ENCODE measurements around the gene TRPV4.

Gene TRPV4

GRCh38 chr12:109827080-109827479 is 6.1 kb downstream of the TRPV4 start:
- no peaks in the 10 kb centered on the region for H3K9me3 Mint-ChIP-seq
- H3K36me3 Mint-ChIP-seq: no peaks in the 10 kb centered on the region
- peaks cover 43% of the 10 kb centered on the region for H3K27me3 Mint-ChIP-seq
- no peak for ATAC-seq
- H3K4me1 Mint-ChIP-seq: no peaks in the 10 kb centered on the region
- H3K4me3 Mint-ChIP-seq: no peak overlapping the region
- H3K27ac Mint-ChIP-seq: no peak overlapping the region

- Mint-ChIP-seq H3K27me3 (peaks cover 39% of the 10 kb centered on the region), H3K36me3 (no peaks in the 10 kb centered on the region), H3K9me3 (no peaks in the 10 kb centered on the region), H3K4me3 (no peak overlapping the region), H3K27ac (no peak overlapping the region), H3K4me1 (no peaks in the 10 kb centered on the region)
- ATAC-seq: no peak
These were observed 8.5 kb downstream of the TRPV4 start for GRCh38 chr12:109824731-109825130.

- Mint-ChIP-seq H3K36me3 (no peaks in the 10 kb centered on the region), H3K4me1 (no peaks in the 10 kb centered on the region), H3K9me3 (no peaks in the 10 kb centered on the region), H3K27me3 (peaks cover 39% of the 10 kb centered on the region), H3K27ac (no peak overlapping the region), H3K4me3 (no peak overlapping the region)
- ATAC-seq: no peak
These were observed 10.2 kb downstream of the TRPV4 start for GRCh38 chr12:109822951-109823411.

GRCh38 chr12:109822416-109822815 is 10.8 kb downstream of the TRPV4 start:
- Mint-ChIP-seq H3K4me3 (no peak overlapping the region), H3K27ac (no peak overlapping the region), H3K4me1 (no peaks in the 10 kb centered on the region), H3K9me3 (no peaks in the 10 kb centered on the region), H3K36me3 (no peaks in the 10 kb centered on the region), H3K27me3 (peaks cover 33% of the 10 kb centered on the region)
- no peak for ATAC-seq

GRCh38 chr12:109821968-109822367 is 11.2 kb downstream of the TRPV4 start:
- ATAC-seq: no peak
- Mint-ChIP-seq H3K4me3 (no peak overlapping the region), H3K4me1 (no peaks in the 10 kb centered on the region)

GRCh38 chr12:109820816-109821381 is 12.3 kb downstream of the TRPV4 start:
- Mint-ChIP-seq H3K27me3 (peaks cover 22% of the 10 kb centered on the region), H3K4me1 (no peaks in the 10 kb centered on the region), H3K4me3 (no peak overlapping the region), H3K27ac (no peak overlapping the region), H3K9me3 (no peaks in the 10 kb centered on the region), H3K36me3 (no peaks in the 10 kb centered on the region)
- ATAC-seq: no peak

More at GRCh38 chr12:109821968-109822367, 11.2 kb downstream of the TRPV4 start:
- H3K9me3 Mint-ChIP-seq: no peaks in the 10 kb centered on the region
- peaks cover 29% of the 10 kb centered on the region for H3K27me3 Mint-ChIP-seq
- no peaks in the 10 kb centered on the region for H3K36me3 Mint-ChIP-seq
- no peak overlapping the region for H3K27ac Mint-ChIP-seq

GRCh38 chr12:109818905-109819500 is 14.2 kb downstream of the TRPV4 start:
- no peak for ATAC-seq
- Mint-ChIP-seq H3K27ac (no peak overlapping the region), H3K4me3 (no peak overlapping the region), H3K4me1 (no peaks in the 10 kb centered on the region), H3K9me3 (no peaks in the 10 kb centered on the region), H3K36me3 (no peaks in the 10 kb centered on the region), H3K27me3 (peaks cover 22% of the 10 kb centered on the region)

GRCh38 chr12:109818253-109818652 is 14.9 kb downstream of the TRPV4 start:
- no peak overlapping the region for H3K27ac Mint-ChIP-seq
- peaks cover 22% of the 10 kb centered on the region for H3K27me3 Mint-ChIP-seq
- no peak for ATAC-seq

GRCh38 chr12:109817627-109818231 is 15.5 kb downstream of the TRPV4 start:
- no peaks in the 10 kb centered on the region for H3K36me3 Mint-ChIP-seq
- no peak overlapping the region for H3K4me3 Mint-ChIP-seq
- peaks cover 22% of the 10 kb centered on the region for H3K27me3 Mint-ChIP-seq
- H3K9me3 Mint-ChIP-seq: no peaks in the 10 kb centered on the region
- no peak for ATAC-seq
- H3K27ac Mint-ChIP-seq: no peak overlapping the region
- H3K4me1 Mint-ChIP-seq: no peaks in the 10 kb centered on the region

More at GRCh38 chr12:109818253-109818652, 14.9 kb downstream of the TRPV4 start:
- Mint-ChIP-seq H3K4me3 (no peak overlapping the region), H3K4me1 (no peaks in the 10 kb centered on the region), H3K36me3 (no peaks in the 10 kb centered on the region), H3K9me3 (no peaks in the 10 kb centered on the region)

- ATAC-seq: no peak
- no peaks in the 10 kb centered on the region for H3K4me1 Mint-ChIP-seq
- no peaks in the 10 kb centered on the region for H3K9me3 Mint-ChIP-seq
- no peak overlapping the region for H3K27ac Mint-ChIP-seq
- H3K27me3 Mint-ChIP-seq: peaks cover 19% of the 10 kb centered on the region
- H3K4me3 Mint-ChIP-seq: no peak overlapping the region
- no peaks in the 10 kb centered on the region for H3K36me3 Mint-ChIP-seq
These were observed 16.3 kb downstream of the TRPV4 start for GRCh38 chr12:109816870-109817269.

GRCh38 chr12:109815757-109816617 is 17.2 kb downstream of the TRPV4 start:
- H3K27ac Mint-ChIP-seq: no peak overlapping the region
- H3K4me3 Mint-ChIP-seq: no peak overlapping the region
- ATAC-seq: no peak
- H3K9me3 Mint-ChIP-seq: no peaks in the 10 kb centered on the region
- peaks cover 10% of the 10 kb centered on the region for H3K27me3 Mint-ChIP-seq
- no peaks in the 10 kb centered on the region for H3K4me1 Mint-ChIP-seq
- H3K36me3 Mint-ChIP-seq: no peaks in the 10 kb centered on the region

- H3K27ac Mint-ChIP-seq: no peak overlapping the region
- H3K4me3 Mint-ChIP-seq: no peak overlapping the region
- H3K36me3 Mint-ChIP-seq: no peaks in the 10 kb centered on the region
These were observed 18.0 kb downstream of the TRPV4 start for GRCh38 chr12:109815225-109815624.

GRCh38 chr12:109814600-109815150 is 18.5 kb downstream of the TRPV4 start:
- H3K27ac Mint-ChIP-seq: no peak overlapping the region
- H3K36me3 Mint-ChIP-seq: no peaks in the 10 kb centered on the region
- peaks cover 8% of the 10 kb centered on the region for H3K27me3 Mint-ChIP-seq
- H3K4me1 Mint-ChIP-seq: no peaks in the 10 kb centered on the region
- H3K4me3 Mint-ChIP-seq: no peak overlapping the region
- peak; percentile 26 for ATAC-seq
- H3K9me3 Mint-ChIP-seq: no peaks in the 10 kb centered on the region

More at GRCh38 chr12:109815225-109815624, 18.0 kb downstream of the TRPV4 start:
- no peaks in the 10 kb centered on the region for H3K9me3 Mint-ChIP-seq
- ATAC-seq: no peak
- peaks cover 8% of the 10 kb centered on the region for H3K27me3 Mint-ChIP-seq
- H3K4me1 Mint-ChIP-seq: no peaks in the 10 kb centered on the region

GRCh38 chr12:109813810-109814416 is 19.3 kb downstream of the TRPV4 start:
- Mint-ChIP-seq H3K36me3 (no peaks in the 10 kb centered on the region), H3K4me3 (no peak overlapping the region)
- no peak for ATAC-seq

GRCh38 chr12:109811624-109811995 is 21.6 kb downstream of the TRPV4 start:
- no peak for ATAC-seq
- no peak overlapping the region for H3K27ac Mint-ChIP-seq
- no peaks in the 10 kb centered on the region for H3K9me3 Mint-ChIP-seq
- no peak overlapping the region for H3K4me3 Mint-ChIP-seq
- no peaks in the 10 kb centered on the region for H3K36me3 Mint-ChIP-seq
- H3K4me1 Mint-ChIP-seq: no peaks in the 10 kb centered on the region
- no peaks in the 10 kb centered on the region for H3K27me3 Mint-ChIP-seq

More at GRCh38 chr12:109813810-109814416, 19.3 kb downstream of the TRPV4 start:
- no peaks in the 10 kb centered on the region for H3K9me3 Mint-ChIP-seq
- no peak overlapping the region for H3K27ac Mint-ChIP-seq
- H3K27me3 Mint-ChIP-seq: peaks cover under 1% of the 10 kb centered on the region
- no peaks in the 10 kb centered on the region for H3K4me1 Mint-ChIP-seq

Measured in stimulated activated memory B cell treated with anti-CD40 and anti-IgM and Interleukin-4, amounts not matched to agents 10 μg/mL and 1 μg/mL and 100 μg/mL, for 72 hours (primary cell).